ENCODE data around the gene MED15.

The MED15 gene

GRCh38 chr22:20611418-20611817 lies 104.0 kb downstream of the MED15 start:
- ChIA-PET POLR2A (no interaction called here), CTCF (interaction anchor here (1.1 kb wide), 1 partner anchor 11 kb away, joined by 3 read pairs; no protein-coding TSS in a partner anchor)
- no peak for DNase-seq (ENCODE audit: extremely low spot score)
- no peak for TF ChIP-seq CTCF (IDR thresholded peaks at IDR 0.05; ENCODE audit: control extremely low read depth, extremely low read depth, low read depth, missing control alignments)

GRCh38 chr22:20613301-20613700 lies 105.9 kb downstream of the MED15 start:
- TF ChIP-seq CTCF (IDR thresholded peaks at IDR 0.05; ENCODE audit: control extremely low read depth, extremely low read depth, low read depth, missing control alignments), result no peak
- ChIA-PET POLR2A (no interaction called here), CTCF (interaction anchor here (1.4 to 1.7 kb wide), 3 partner anchors 8 to 34 kb away, joined by 3 to 4 read pairs (median 4); no protein-coding TSS in a partner anchor)
- DNase-seq (ENCODE audit: extremely low spot score), result no peak

- DNase-seq (ENCODE audit: extremely low spot score), result no peak
- ChIA-PET POLR2A (interaction anchor here (0.7 kb wide), 1 partner anchor 203 kb away, joined by 3 read pairs; no protein-coding TSS in a partner anchor), CTCF (no interaction called here)
- TF ChIP-seq CTCF (IDR thresholded peaks at IDR 0.05; ENCODE audit: control extremely low read depth, extremely low read depth, low read depth, missing control alignments), result no peak
Observed at GRCh38 chr22:20615021-20615420, 107.6 kb downstream of the MED15 start.

GRCh38 chr22:20615533-20616450 lies 108.4 kb downstream of the MED15 start:
- ChIA-PET POLR2A (no interaction called here), CTCF (interaction anchor here (9.0 kb wide), 1 partner anchor 9 kb away, joined by 53 read pairs; no protein-coding TSS in a partner anchor)
- no peak for TF ChIP-seq CTCF (IDR thresholded peaks at IDR 0.05; ENCODE audit: control extremely low read depth, extremely low read depth, low read depth, missing control alignments)
- DNase-seq (ENCODE audit: extremely low spot score), result no peak

GRCh38 chr22:20616451-20617043 lies 109.1 kb downstream of the MED15 start:
- TF ChIP-seq CTCF (IDR thresholded peaks at IDR 0.05; ENCODE audit: control extremely low read depth, extremely low read depth, low read depth, missing control alignments), result no peak
- CTCF ChIA-PET, result interaction anchor here (9.0 kb wide), 1 partner anchor 10 kb away, joined by 53 read pairs; no protein-coding TSS in a partner anchor
- POLR2A ChIA-PET, result no interaction called here
- DNase-seq (ENCODE audit: extremely low spot score), result no peak

- ChIA-PET CTCF (interaction anchor here (1.4 to 9.0 kb wide), 3 partner anchors 9 to 12 kb away, joined by 3 to 53 read pairs (median 8); no protein-coding TSS in a partner anchor), POLR2A (no interaction called here)
- no peak for DNase-seq (ENCODE audit: extremely low spot score)
- no peak for TF ChIP-seq CTCF (IDR thresholded peaks at IDR 0.05; ENCODE audit: control extremely low read depth, extremely low read depth, low read depth, missing control alignments)
Observed at GRCh38 chr22:20618488-20618887, 111.1 kb downstream of the MED15 start.

Measured in GM10248 (cell line).